A549 (cell line): ENCODE data around the gene SLC10A7.

ENCODE experiments used
- CEBPB ChIP-seq, 2 experiments: fragments of >200 bp in 1 of 2; sonication (Bioruptor Twin) in 1 of 2; formaldehyde crosslinking in 1 of 2; IDR thresholded peaks; 2 replicates each; pipeline ENCODE4 v1.6.1; 2012 to 2016
- EP300 ChIP-seq, 2 experiments: fragments of >200 bp; sonication (Bioruptor Twin); formaldehyde crosslinking; IDR thresholded peaks; 2 replicates in 1 of 2; 3 replicates in 1 of 2; pipeline ENCODE4 v1.6.1; 2016 to 2017
- JUNB ChIP-seq: fragments of >200 bp; sonication (Bioruptor Twin); formaldehyde crosslinking; IDR thresholded peaks from 2 replicates; pipeline ENCODE4 v1.6.1; 2016
- NFE2L2 ChIP-seq: fragments of 150-350 bp; conservative IDR thresholded peaks from 2 replicates; pipeline ENCODE4 v1.6.1; 2014; ENCODE audit warnings: low read length
- POLR2A ChIP-seq: IDR thresholded peaks from 2 replicates; pipeline ENCODE4 v1.6.1; 2012; ENCODE audit warnings: mild to moderate bottlenecking, low read length
- RFX5 ChIP-seq: fragments of 450-650 bp; IDR thresholded peaks from 2 replicates; pipeline ENCODE4 v1.7.1; 2014; ENCODE audit warnings: antibody characterized with exemption, mild to moderate bottlenecking, moderate library complexity
- TF ChIP-seq, protein P1 (sequence below): IDR thresholded peaks from 2 replicates; pipeline ENCODE4 v1.6.1; 2012; ENCODE audit warnings: low read depth, borderline replicate concordance

DNA sequence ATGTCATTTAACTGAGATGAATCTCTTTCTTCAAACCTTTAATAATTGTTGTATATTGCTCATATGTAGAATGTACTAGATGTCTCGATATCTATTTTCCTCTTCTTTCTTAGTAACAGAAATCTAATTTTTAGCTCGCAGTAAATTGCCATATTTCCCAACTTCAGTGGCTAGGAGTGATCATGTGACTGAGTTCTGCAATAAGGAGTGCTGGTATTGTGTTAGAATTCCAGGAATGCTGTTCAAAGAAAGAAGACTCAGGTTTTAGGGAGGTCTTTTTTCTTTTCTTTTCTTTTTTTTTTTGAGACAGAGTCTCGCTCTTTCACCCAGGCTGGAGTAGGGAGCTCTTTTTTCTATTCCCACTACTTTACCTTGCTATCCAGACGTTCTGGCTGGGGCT, 81.7 kb downstream of the SLC10A7 start:
- no peak for TF ChIP-seq NFE2L2
- TF ChIP-seq JUNB: no peak
- no peak for TF ChIP-seq EP300 (IDR thresholded peaks at IDR 0.05)
- TF ChIP-seq POLR2A: no peak
- no peak for TF ChIP-seq RFX5
- TF ChIP-seq, protein P1, sequence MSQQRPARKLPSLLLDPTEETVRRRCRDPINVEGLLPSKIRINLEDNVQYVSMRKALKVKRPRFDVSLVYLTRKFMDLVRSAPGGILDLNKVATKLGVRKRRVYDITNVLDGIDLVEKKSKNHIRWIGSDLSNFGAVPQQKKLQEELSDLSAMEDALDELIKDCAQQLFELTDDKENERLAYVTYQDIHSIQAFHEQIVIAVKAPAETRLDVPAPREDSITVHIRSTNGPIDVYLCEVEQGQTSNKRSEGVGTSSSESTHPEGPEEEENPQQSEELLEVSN: no peak
- no peak for TF ChIP-seq CEBPB (IDR thresholded peaks at IDR 0.05)
